Activated T-helper 9 cell treated with anti-CD3 and anti-CD28 coated beads, Interleukin-2, amount 50 U/mL, for 16 hours (primary cell): Measurements from ENCODE around the gene SLX9.

Source experiments
- DNase-seq: peaks from one replicate; pipeline ENCODE4 v3.0.0-alpha.2; 2020; ENCODE audit warnings: low read depth

The SLX9 gene

DNA sequence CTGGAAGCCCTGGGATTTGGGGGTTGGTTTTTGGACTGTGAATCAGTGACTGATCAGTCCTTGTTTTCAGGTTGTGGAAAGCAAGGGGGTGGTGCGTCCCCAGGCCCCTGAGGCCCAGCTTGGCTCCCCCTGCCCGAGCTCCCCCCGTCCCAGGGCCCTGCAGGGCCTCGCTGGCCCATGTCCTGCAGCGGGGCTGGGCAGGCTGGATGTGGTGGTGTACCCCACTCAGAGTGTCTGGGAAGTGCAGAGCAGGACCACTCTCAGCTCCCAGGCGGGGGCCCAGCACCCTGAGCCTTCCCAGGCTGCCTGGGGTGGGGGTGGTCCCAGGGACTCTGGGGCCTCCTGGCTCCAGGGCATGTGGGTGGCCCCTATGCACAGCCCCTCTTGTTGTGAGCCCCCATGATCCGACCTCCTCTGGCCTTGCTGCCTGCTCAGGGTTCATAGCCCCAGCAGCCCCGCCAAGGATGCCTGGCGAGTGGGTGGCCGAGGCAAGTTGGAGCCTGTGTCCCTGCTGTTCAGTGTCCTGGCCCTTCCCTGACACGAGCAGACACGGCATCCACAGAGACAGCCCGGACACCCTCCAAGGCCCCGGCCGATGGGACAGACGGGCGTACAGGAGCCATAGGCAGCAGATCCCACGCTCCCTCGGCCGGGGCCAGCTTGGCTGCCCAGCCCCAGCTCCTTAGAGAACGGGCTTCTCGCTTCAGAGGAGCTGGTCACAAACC is 37.9 kb downstream of the SLX9 start:
- DNase-seq = no peak

DNA sequence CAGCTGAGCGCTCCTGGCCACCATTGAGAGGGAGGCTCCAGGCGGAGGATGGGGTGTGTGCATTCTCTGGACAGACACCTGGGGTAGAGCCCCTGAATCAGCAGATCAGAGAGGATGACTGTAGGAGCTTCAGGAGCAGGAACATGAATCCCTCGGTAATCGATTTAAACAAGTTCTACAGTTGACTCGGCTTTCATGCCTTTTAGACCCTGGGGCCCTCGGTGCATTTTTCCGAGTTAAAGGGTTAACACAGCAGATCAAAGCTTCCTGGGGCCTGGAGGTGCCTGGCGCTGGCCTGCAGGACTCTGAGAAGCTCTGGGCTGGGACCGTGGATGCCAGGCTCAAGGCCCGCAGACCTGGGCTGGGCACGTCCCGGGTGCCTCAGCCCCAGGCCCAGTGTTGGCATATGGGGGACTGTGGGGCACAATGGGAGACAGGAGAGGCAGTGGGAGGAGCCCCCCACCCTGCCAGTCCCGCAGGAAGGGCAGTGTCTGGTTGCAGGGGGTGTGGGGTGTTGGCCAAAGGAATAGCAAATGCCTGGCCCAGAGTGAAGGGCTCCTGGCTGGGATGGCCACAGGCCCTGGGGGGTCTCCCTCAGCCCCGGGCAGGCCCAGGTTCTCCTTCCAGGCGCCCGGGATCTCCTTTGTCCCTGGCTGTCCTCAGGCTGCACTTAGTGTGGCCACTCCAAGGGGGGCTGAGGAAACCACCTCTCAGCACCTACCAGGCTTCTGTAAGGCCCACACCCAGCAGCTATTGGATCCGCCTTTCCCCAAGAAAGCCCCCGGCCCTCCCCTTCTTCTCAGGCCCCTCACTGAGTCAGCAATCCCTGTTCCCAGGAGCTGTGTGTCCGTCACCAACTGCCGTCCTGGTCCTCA is 40.1 kb downstream of the SLX9 start:
- DNase-seq = no peak

DNA sequence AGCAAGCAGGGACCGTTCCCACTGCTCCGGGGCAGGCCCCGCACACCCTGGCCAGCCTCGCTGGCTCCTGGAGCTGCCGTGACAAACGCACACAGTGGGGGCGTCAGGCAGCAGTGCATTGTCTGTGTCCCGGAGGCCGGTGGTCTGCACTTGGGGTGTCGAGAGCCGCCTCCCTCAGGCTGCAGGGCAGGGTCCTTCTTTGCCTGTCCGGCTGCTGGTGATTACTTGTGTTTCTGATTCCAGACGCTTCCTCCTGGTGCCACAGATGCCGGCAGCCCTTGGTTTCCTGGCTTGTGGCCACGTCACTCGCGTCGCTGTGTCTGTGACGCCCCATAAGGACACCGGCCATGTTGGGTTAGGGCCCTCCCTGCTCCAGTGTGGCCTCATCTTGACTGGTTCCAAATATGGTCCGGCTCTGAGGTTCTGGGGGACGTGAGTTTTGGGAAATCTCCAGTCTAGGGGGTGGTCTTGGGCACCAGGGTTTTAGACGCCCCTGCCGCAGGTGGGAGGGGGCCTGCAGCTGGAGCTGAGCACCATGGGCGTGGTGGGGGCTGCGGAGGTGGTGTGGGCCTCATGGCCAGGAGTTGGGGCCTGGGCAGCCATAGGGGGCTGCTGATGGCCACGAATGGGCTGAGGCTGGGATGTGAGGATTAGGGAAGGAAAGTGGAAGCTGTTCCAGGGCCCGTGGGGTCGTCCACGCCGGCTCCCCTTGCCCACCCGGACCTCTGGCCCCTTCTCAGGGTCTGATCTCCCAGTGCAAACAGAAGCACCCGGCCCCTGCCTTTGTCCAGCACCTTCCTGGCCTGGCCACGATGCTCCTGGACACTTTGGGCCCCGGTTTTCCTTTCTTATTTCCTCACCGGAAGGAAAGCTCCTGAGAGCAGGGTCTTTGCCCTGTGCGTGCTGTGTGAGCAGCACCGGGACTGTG is 41.0 kb downstream of the SLX9 start:
- no peak for DNase-seq

DNA sequence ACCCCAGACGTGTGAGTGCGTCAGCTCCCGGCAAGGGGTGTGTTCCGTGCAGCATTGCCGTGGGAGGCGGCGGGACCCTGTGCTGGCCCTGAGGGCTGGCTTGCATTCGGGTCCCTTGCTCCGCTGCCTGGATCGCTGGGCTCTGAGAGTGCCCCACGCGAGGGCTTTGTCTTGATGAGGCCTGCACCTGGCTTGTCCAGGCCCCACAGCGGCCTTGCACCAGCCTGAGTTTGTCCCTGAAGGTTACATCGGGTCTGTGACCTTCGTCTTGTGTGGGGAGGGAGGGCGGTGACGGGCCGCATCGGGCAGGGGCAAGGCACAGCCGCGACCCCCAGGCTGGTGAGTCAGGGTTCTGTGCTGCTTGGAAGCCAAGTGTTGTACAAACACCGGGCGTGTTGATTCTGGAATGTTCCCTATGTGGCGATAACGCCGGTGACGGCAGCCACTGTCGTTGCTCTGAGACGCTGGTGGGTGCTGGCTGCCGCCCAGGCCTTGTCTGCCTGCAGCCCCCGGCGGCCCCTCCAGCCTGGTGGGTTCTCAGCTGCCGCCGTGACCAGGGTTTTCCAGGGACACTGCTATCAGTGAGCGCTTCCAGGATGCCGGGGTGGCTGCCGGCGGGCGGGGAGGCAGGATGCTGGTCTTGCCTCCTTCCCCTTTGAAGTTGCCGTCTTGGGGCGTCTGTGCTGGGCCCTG is 42.9 kb downstream of the SLX9 start:
- no peak for DNase-seq

DNA sequence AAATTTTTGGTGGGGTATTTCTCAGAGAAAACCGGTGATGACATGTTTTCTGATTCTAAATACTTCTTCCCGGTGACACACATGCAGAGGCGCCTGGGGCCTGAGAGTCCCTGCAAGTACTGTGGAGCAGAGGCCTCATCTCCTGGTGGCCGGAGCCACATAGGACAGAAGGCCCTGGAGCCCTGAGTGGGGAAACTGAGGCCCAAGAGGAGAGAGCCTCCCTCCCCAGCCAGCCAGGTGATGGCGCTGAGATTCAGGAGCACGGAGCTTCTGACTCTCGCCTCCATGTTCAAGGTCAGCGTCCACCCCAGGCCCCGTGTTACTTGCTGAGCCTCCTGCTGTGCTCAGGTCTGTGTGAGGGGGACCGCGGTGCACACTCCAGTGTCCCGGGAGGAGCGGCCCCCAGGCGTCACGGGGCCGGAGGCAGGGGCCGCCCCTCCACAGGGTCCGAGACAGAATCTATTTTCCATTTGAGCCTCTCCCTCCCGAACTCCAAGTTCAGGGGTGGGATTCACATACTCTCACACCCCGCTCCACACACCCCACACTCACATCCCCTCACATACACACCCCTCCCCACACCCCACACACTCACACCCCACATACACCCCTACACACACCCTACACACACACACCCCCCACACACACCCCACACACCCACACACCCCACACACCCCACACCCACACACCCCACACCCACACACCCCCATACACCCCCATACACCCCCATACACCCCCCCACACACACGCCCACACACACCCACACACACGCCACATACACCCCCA is 43.8 kb downstream of the SLX9 start:
- DNase-seq = no peak

DNA sequence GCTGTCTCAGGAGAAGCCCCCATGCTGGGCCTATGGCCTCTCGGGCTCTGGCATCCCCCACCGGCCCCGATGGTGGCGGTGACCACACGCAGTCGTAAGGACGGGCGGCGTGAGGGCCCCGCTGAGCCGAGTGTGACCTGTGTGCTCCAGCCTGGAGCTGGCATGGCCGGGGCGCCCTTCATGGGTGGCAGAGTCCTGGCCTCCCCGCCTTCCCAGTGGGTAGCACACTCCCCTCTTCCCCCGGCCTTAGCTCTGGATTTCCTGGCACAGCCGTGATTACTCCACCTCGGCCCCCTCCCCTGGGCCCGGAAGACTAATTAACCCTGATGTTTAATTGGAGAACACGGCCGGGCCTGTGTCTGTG is 44.6 kb downstream of the SLX9 start:
- no peak for DNase-seq

DNA sequence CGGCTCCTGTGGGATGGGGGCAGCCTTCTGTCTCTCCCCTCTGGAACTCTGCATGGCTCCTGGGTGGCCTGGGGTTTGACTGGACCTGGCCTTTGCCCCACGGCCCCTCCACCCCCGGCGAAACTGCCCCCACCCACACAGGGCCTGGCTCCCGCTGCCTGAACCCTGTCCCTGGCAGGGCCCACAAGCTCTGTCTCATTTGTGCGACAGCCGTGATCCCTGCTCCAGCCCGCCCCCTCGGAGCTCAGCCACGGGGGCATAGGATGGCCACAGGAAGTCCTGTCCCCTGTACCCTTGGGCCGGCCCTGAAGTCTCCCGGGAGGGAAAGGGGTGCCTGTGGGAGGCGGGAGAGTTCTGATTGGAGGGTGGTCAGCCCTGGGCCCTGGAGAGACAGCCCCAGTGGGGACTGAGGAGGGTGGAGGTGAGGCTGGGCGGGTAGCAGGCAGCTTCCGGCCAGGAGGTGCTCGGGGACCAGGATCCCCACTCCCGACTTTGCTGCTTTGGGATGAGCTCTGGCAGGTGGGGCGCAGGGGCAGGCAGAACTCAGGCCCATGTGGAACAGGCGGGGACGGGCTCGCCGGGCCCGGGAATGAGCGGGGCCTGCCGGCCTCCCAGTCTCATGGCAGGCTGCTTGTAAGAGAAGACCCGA is 45.1 kb downstream of the SLX9 start:
- no peak for DNase-seq

DNA sequence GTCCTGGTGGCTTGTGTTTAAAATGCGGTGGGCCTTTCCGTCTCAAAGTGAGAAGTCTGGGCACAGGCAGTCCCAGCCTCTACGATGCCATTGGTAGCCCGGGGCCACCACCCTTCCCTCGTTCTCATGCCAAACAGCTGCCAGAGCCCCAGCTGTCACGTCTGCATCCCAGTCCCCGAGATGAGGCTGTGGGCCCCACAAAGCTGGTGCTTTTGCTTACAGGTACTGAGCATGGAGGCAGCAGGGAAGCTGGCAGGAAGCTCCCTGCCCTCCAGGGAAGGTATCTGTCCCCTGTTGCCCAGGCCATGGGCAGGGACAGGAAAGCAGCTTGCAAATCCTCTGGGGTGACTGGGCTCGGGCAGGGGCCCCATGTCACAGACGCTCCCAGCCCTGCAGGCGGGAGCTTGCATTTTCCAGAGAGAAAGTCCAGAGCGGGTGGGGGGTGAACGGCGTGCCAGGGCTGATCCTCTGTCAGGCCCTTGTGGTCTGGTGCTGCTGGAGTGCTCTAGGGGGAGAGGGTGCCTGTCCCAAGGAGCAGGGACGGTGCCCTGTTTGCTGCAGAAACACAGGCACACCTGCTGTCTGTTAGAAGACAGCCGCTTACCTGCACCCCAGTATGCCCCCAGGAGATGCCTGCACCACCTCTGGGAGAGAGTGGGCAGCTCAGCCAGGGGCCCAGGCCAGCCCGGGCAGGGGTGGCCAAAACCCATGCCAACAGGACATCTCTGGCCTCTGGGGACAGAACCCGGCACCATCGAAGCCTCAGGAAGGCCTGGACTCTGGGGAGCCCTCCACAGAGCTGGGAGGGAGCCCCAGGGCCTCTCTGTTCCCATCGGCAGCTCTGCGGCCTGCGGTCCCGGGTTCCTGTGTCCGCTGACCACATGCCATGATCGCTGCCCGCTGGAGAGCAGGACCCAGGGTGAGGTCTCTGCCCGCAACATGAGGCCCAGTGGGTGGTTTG is 45.9 kb downstream of the SLX9 start:
- DNase-seq = no peak

DNA sequence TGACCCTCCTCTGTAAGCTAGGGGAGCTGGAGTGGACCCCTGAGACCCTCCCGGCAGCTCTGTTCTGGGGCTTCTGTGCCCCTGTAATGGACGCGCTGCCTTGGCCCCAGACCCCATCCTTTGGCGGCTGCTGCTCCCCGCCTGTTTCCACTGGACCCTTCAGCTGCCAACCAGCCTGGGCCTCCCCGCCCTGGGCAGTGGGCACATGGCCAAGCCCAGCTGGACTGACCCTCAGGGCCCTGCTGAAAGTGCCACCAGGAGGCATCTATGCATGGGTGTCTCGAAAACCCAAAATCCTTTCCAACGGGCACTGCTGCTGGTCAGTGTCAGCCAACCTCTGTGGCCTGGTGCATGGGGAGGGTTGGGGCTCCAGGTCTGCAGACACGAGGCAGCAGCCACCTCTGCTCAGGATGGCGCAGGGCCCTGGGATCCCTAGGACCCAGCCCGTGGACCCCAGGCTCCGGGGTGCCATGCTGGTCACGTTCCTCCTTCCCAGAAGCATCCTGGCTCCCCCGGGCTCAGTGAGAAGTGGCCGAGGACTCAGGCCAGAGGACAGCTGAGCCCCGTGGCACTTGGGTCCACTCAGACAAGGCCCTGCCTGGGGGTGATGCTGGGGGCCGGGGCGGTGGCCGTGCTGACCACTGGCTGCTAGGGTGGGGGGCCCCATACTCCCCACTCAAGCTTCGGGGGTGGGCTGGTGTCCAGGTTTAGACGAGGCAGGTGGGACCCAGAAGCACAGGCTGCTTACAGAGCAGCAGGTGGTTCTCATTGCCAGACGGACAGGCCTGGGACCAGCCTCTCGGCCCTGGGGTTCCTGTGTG is 46.9 kb downstream of the SLX9 start:
- DNase-seq = no peak

DNA sequence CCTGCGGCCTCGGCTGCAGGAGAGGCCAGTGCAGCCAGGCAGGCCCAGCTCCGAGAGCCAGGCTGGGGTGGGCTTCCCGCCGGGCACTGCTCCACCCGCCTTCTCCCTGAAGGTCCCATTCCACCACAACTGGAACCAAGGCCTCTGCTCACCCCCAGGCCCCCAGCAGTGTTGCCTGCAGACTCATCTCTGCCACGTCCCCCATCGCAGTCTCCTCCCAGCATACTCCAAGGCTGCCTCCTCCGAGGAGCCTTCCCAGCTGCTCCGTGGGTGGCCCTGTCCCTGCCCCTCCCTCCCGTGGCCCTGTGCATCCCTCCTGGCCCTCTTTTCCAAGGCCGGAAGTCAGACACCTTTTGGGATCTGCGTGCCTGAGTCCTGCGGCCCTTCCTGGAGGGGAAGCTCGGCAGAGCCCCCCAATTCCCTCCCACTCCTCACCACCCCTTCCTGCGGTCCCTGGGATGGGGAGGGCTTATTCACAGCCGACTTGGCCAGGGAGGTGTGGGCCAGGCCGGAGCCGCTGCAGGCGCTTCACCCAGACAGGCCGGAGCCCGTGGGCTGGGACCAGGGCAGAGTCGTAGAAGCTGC is 47.6 kb downstream of the SLX9 start:
- DNase-seq = no peak

DNA sequence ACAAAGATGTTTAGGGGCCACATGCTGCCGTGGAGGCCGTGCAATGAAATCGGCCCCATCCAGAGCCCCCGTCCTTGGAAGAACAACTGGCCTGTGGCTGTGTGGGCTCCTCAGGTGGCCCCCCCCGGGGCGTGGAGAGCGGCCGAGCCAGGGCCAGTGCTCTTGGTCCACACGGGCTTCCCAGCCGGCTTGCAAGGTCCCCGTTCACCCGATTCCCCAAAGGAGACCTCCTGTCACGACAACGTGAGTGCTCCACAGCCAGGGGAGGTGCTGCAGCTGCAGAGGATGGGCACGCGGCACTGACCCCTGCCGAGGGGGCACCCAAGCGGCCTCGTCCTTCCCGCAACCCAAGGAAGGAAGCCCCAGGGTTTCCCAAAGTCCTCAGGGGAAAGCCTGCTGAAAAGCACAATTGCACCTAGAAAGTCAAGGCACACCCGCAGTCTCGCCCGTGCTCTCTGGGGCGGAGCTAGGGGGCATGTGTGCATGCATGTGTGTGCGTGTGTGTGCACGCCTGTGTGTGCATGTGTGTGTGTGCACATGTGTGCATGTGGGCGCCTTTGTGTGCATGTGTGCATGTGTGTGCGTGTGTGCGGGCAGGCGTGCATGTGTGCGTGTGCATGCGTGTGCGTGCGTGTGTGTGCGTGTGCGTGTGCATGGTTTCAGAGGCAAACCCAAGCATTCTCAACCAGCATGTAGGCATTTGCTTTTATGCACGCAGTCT is 48.2 kb downstream of the SLX9 start:
- no peak for DNase-seq

DNA sequence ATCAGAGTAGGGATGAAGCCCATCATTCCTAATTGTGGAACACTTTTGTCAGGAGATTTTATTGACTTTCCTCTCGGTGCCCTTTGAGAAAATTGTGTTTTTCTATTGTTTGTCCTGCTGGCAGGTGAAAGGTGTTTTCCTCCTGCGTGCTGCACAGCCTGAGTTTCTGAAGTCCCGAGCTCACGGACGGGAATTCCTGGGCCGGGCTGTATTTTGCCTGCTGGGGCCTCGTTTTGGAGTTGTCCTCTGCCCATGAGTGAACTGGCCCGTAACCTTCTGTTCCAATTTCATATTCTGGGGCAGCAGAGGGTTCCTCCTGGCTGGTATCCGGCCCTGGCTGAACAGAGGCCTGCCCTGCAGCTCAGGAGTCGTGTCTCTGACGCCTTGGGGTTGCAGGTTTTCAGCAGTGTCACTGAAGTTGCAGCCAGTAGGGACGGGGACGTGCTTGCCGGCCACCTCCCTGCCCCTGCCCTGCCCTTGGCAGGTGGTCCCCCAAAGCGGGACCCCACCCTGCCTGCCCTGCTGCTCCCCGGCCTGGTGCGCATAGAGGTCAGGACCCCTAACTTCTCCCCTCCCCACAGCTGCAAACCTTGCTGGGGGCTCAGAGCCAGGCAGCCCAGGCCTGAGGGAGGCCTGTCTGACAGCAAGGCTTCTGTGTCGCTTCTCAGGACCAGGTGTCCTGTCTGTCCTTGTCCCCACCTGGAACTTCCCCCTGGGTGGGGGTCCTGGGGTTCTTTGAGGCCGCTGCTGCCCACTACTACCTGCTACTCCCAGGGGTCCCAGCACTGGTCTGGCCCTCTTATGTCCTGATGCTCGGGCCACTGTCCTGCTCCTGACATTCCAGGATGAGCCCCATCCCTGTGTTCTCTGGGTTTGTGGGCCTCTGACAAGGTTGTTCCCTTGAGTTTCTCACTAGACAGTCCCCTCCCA is 49.0 kb downstream of the SLX9 start:
- DNase-seq = no peak

DNA sequence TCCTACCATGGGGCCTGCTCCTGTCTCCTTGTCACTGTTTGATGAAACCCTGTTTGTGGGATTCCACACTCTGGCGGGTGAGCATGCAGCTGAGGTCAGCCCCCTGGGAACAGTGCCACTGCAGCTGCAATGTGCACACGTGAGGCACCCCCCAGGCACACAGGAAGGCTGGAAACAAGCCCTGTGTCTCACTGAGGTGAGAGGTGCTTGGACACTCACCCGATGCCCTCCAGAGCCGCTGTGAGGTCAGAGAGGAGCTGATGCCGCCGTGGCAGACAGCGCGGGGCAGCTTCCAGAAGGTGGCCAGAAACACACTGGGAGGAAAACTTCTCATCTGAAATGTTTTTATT is 49.7 kb downstream of the SLX9 start:
- no peak for DNase-seq

DNA sequence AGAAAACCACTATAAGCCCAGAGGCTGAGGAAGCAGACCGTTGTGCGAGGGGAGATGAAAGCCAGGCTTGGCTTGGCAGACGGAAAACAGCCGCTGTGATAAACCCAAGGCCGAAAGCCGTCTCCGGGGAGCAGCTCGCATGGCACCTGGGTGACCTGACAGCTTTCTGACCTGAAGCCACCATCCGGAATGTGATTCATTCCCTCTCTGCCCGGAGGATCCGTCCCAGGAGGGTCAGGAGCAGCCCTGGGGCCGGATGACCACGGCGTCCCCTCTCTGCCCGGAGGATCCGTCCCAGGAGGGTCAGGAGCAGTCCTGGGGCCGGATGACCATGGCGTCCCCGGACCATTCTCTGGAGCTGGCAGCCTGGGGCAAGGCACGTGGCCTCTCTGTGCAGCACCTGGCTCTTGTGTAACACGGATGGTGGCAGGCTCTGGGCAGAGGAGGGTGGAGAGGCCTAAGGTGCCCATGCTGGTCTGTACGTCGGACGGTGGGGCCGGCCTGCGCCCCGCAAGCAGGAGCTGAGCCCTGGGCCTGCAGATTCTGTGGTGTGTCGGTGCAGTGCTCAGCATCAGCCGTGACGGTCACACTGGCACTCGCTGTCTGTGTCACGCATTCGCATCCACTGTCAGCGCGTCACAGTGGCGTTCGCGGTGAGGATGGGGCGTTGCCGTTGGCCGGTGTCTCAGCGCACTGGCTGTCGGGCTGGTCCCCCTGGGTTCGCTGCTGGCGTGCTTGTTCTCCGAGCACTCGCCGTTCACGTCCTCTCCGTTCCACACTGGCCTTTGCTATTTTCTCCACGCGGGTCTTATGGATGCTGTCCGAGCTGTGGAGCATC is 50.3 kb downstream of the SLX9 start:
- no peak for DNase-seq

DNA sequence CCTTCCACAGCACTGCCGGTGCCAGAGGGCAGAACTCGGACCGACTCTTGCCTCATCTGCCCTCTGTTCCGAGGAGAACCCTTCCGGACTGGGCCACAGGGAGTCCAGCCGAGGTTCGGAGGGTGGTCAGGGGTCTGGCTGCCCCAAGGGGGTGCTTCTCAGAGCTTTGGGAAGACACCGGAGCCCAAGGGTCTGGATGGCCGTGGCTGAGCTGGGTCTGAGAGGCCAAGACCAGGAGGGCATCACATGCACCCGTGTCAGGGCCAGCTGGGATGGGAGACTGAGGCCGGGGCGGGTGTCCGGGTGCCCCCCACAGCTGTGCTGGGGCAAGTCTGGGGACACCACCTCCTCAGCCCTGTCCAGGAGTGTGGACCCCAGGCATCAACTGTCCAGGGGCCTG is 51.1 kb downstream of the SLX9 start:
- no peak for DNase-seq
